NCI-H510A treated with DMSO at 0.1 percent for 48 hours (cell line): ENCODE data around the gene CNNM1.

Source experiments
- DNase-seq: peaks from one replicate; lab custom pipeline; 2025; lab: John Stamatoyannopoulos, UW

The CNNM1 gene

GRCh38 chr10:99329304-99329553 is at the start of gene CNNM1:
Gene CNNM1, plus strand, starts transcription at chr10:99329356. Its CDS starts 32 bp downstream, at chr10:99329388.
- DNase-seq: peak; percentile 52

DNA sequence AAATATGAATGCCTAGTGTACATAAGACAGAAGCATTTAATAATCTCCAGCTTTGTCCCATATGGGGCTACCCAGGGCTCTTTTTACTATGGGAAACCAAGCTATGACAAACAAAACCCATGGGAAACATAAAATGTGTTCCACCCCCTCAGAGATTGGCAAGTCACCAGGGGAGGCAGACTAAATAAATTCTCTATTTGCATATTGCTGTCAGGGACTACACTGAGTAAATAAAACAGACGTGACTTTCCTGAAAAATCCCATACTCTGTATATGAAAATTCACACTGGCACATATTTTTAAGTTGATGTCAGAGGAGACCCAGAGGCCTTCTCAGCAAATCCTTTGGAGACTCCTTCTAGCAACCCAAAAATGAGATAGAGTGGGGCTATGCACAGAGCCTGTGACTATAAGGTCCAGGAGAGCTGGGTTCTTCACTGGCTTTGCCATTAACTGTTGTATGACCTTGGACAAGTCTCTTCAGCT is 49.5 kb upstream of the CNNM1 start:
- no peak for DNase-seq

GRCh38 chr10:99280472-99280871 is 48.7 kb upstream of the CNNM1 start:
- no peak for DNase-seq

DNA sequence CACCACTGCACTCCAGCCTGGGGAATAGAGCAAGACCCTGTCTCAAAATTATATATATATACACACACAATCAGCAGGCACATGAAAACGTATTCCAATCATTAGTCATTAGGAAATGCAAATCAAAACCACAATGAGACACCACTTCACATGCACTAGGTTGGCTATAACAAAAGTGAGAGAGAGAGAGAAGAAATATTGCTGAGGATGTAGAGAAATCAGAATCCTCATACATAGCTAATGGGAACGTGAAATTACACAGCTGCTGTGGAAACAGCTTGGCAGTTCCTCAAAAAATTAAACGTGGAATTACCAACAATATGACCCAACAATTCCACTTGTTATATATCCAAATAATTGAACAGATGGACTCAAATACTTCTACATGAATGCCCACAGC is 43.3 kb upstream of the CNNM1 start:
- no peak for DNase-seq

DNA sequence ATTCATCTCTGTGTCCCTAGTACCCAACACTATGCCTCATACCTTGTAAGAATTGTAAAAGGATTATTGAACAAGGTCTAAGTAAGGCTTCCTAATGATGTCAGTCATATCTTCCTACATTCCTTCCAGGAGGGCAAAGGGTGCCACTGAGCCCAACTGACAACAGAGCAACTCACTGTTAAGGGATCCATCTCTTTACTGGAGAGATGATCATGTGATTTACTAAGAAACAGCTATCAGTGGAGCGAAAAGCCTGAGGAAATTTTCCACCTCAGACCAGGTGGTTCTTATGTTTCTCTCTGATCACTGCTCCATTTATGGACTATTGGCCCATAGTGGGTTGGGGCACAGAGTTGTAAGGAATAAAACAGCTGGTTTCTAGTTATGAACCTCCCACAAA is 38.9 kb upstream of the CNNM1 start:
- DNase-seq: no peak

DNA sequence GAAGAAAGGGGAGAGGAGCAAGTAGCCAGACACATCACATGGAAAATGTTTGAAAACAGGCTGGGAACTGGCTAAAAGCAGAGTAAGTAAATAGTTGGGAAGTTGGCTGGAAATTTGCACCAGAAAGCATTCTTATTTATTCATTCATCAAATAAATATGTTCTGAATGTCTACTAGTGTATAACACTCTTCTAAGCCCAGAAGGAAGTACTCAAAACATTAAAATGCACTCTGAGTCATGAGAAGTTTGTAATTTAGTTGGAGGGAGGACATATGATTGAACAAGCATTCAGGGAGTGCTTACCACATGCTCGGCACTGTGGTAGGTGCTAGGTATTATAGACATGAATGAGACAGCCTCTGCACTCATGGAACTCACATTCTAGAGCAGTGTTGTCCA is 37.0 kb upstream of the CNNM1 start:
- DNase-seq: no peak

DNA sequence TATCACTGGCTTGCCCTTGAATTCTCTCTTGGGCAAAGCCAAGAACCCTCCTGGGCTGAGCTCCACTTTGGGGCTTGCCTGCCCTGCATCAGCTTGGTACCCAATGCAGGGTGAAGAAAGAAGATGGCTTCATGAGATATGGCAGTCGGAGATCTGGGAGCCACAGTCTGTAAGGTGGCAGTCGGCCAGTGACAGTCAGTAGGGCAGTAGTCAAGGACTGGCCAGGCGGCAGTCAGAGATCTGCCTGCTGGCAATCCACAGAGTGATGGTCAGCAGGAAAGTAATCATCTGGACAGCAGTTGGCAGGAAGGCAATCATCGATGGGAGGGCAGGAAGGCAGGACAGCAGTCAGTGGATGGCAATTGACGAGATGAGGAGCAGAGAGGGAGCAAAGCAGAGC is 32.6 kb upstream of the CNNM1 start:
- DNase-seq: no peak

GRCh38 chr10:99297033-99297432 is 32.1 kb upstream of the CNNM1 start:
- DNase-seq: no peak

DNA sequence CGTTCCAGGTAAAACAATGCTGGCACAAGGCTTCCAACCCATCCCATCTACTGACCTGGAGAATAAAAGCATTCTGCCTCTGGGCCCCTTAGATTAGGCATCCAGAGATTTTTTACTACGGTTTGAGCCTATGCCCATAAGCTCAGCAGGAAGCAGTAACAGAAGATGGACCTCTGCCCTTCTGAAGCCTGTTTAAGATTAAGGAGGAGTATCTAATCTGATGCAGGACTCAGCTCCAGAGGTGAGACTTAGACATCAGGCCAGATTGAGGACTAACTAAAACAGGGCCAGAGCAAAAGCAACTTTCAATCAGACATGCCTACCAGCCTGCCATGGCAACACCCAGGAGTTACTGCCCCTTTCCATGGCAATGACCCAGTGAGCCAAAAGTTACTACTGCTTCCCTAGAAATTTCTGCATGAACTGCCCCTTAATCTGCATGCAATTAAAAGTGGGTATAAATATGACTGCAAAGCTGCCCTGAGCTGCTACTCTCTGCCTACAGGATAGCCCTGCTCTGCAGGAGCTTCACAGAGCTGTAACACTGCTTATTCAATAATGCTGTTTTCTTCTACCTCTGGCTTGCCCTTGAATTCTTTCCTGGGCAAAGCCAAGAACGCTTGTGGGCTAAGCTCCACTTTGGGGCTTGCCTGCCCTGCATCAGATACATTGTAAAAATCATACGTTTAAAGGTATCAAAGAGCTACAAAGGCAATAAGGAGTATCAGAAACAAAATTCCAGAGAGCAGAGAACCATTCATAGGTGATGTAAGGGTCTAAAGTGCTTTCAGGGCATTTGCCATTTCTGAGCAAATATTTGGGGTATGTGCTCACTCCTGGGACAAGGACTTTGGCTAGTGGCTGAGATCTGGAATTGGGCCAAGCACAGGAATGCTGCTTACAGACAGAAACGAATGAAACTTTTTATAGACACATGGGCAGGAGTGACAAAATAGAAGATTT is 25.0 kb upstream of the CNNM1 start:
- no peak for DNase-seq

- DNase-seq: no peak
These were observed 24.3 kb upstream of the CNNM1 start for GRCh38 chr10:99304862-99305229.

- no peak for DNase-seq
These were observed 16.7 kb upstream of the CNNM1 start for GRCh38 chr10:99312501-99312900.

- no peak for DNase-seq
These were observed 13.3 kb upstream of the CNNM1 start for GRCh38 chr10:99315853-99316252.

DNA sequence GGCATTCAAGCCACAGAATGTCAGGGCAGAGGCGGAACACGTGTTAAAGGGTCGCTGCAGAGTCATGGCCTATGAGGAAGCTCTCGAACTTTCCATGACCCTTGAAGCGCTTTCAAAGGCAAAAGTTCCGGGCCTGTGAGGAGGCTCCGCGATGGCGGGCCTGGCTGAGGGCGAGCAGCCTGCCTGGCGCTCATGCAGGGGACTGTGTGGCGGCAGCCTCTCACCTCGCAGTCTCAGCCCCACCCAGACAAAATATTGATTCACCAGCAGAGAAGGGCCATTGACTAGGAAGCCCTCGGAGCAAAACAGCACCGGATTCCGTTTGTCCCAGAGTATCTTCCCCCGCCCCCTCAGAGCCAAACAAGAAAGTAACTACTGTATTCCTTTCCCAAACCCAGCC is 12.8 kb upstream of the CNNM1 start:
- DNase-seq: no peak

DNA sequence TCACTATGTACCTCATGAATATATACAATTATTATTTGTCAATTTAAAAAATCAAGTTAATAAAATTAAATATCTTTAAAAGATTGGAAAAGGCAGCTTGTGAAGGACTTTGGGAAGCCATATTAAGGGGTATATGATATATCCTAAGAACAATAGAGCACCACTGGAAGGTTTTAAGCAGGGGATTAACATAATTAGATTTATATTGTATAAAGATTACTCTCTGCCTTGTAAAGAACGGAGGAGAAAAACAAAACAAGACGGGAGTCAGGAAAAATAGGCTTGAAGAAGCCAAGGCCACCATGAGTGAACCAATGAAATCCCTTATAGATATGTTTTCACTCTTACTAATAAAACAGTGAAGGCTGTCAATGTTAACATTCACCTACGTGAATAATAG is 11.1 kb upstream of the CNNM1 start:
- no peak for DNase-seq

- no peak for DNase-seq
These were observed 10.7 kb upstream of the CNNM1 start for GRCh38 chr10:99318475-99318874.

GRCh38 chr10:99325281-99325680 is 3.9 kb upstream of the CNNM1 start:
- no peak for DNase-seq

- DNase-seq: no peak
These were observed 2.3 kb upstream of the CNNM1 start for GRCh38 chr10:99326871-99327270.

DNA sequence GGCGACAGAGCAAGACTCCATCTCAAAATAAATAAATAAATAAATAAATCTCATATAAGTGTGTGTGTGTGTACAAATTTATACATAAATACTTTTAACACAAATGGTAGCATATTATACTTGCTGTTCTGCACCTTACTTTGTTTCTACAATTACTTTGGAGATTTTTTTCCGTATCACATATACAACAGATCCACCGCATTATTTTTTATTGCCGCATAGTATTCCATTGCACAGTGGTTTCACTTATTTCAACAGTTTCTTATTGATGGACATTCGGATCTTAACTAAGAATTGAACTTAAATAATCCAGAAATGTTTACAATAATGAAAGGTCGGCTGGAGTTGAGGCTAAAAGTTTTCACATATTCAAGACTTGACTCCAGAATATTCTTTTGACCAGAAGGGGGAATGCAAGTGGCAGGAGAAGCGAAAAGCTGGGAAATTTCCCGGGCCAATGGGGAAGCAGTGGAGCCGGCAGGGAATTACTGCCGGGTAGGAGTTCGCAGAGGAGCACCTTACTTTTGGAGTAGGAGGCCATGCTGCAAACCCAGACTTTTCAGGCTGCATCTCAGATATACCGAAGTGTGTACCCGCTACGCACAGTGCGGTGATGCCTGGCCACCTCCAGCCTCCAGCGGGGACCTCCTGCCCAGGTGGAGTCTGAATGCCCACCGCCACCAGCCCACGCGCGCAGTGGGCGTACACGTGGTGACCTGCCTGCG is 415 bp upstream of the CNNM1 start:
- no peak for DNase-seq

- no peak for DNase-seq
These were observed 594 bp downstream of the CNNM1 start for GRCh38 chr10:99329554-99330346.

GRCh38 chr10:99330347-99330924 is 1.3 kb downstream of the CNNM1 start:
- peak; percentile 28 for DNase-seq

DNA sequence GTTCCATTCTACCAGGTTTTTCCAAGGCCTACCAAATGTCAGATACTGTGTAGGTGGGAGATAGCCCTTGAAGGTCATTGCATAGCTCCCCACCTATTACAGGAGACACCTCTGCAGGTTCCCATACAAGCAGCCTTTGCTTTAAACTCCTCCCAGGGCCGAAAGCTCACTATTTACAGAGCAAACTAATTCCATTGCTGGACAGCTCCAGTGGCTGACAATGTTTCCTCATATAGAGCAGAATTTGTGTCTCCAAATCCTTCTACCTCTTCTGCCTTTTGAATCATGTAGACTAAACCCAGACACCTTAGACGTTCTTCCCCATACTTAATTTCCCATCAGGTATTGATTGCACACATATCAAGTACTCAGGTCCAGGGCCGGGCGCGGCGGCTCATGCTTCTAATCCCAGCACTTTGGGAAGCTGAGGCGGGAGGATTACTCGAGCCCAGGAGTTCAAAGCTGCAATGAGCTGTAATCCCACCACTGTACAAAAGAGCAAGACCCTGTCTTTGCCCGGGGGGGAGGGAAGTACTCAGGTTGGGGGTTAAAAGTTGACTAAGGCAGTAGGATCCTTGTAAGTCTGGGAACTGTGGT is 2.1 kb downstream of the CNNM1 start:
- no peak for DNase-seq

DNA sequence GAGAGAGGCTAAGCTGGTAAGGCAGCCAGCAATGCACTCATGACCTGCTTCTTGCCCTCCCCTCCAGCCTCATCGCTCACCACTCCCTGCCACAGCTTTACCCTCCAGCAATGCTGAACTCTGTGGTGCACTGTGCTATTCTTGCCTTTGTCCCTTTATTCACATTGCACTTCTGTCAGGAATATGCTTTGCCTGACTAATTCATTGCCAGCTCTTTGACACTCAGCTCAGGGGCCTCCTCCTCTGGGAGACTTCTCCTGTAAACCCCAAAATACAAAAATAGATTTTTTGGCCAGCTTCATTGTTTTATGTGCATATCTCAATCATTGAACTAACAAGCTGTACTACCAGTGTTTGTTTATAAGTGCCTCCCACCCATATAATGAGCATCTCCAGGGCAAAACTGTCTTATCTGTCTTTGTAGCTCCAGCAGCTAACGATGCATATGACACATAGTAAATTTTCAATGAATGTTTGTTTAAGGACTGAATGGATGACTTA is 8.2 kb downstream of the CNNM1 start:
- no peak for DNase-seq
